ENCODE results near the gene PER2. TPM values are rescaled to one million over a fixed set of nuclear protein-coding genes. Genes with fewer than 3 reads are reported as not detected.

The PER2 gene
- total and polyA plus RNA-seq, 2 donors (not counting 3 experiments of a cell fraction or from before 2014, with no cell fraction given): 0.86 to 3.8 TPM

DNA sequence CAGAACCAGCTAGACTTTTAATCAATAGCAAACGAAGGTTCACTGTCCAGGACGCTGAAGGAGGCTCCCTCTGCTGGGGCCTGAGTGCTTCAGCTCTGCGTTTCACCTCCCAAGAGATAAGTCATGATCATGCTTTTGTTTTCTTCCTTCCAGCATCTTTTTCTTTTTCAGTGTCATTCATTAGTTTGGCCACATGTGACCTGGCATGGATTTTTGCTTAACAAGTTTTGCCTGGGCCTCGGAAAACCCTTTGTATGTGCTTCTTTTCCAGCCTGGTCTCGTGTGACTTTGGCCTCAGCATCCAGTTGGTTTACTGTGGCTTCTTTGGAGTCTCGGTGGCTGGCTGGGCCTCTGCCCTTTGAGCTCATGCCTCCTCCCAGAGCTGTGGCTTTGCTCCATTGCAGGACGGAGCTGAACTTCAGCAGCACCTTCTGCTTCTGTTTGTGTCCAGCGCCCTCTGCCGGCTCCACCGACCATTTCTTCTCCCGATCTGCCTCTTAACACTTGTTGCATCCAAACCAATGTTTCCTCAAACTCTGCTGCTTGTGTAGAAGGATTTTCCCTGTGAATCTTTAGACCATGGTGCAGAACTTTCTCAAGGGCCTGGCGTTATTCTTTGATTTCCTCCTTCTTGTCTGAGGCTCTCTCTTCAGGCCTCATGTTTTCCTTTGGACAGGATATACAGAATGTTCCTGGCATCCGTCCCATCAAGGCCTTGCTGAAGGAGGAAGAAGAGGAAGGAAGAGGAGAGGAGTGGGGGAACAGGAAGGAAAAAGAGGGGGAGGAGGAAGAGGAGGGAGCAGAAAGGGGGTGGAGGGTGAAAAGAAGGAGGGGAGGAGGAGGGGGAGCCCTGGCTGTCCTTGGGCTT is 25.0 kb downstream of the PER2 start:
- peaks cover 15% of the 10 kb centered on the region for H3K4me1 ChIP-seq (ENCODE audit: control insufficient read depth, extremely low read depth, insufficient read depth, low read length)
- H3K79me2 ChIP-seq (ENCODE audit: control insufficient read depth, insufficient read depth, low read length): no peaks in the 10 kb centered on the region
- no peak overlapping the region for H3K4me3 ChIP-seq (replicated peaks in 1 of 3; ENCODE audit: insufficient read depth in 1 of 3, low read depth in 1 of 3, low read length in 3 of 3)
- dilution Hi-C loops (cut with MboI; ENCODE audit: extremely low pct_ligation_motif_present, low sequenced_read_pairs): no loop called here
- H3K9ac ChIP-seq (replicated peaks; ENCODE audit: extremely low read depth, insufficient read depth, low read length): no peak overlapping the region
- no TSS peak for BruUV-seq (replicated peaks)
- POLR2A ChIA-PET: interaction anchor here (0.6 to 1.2 kb wide), 2 partner anchors 27 to 201 kb away, joined by 3 to 5 read pairs; no protein-coding TSS in a partner anchor
- H3K36me3 ChIP-seq (ENCODE audit: control insufficient read depth in 2 of 2, extremely low read depth in 1 of 2, insufficient read depth in 2 of 2, low read length in 2 of 2): no peaks in the 10 kb centered on the region
- no peak overlapping the region for H3K27ac ChIP-seq (ENCODE audit: insufficient read depth, low read depth, low read length)
- no peak overlapping the region for H3K4me2 ChIP-seq (ENCODE audit: insufficient read depth, low read length)
- TF ChIP-seq MYC (IDR thresholded peaks at IDR 0.05; ENCODE audit: low read depth, low read length) (no peak), GATA2 (IDR thresholded peaks at IDR 0.05; ENCODE audit: insufficient read depth, insufficient read length, low read depth, low read length) (no peak)
- TF ChIP-seq, protein P1, sequence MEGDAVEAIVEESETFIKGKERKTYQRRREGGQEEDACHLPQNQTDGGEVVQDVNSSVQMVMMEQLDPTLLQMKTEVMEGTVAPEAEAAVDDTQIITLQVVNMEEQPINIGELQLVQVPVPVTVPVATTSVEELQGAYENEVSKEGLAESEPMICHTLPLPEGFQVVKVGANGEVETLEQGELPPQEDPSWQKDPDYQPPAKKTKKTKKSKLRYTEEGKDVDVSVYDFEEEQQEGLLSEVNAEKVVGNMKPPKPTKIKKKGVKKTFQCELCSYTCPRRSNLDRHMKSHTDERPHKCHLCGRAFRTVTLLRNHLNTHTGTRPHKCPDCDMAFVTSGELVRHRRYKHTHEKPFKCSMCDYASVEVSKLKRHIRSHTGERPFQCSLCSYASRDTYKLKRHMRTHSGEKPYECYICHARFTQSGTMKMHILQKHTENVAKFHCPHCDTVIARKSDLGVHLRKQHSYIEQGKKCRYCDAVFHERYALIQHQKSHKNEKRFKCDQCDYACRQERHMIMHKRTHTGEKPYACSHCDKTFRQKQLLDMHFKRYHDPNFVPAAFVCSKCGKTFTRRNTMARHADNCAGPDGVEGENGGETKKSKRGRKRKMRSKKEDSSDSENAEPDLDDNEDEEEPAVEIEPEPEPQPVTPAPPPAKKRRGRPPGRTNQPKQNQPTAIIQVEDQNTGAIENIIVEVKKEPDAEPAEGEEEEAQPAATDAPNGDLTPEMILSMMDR (IDR thresholded peaks at IDR 0.05; ENCODE audit: extremely low read depth in 1 of 2, insufficient read depth in 1 of 2, low read depth in 1 of 2, low read length in 2 of 2): peak; percentile 87 to 90
- no peaks in the 10 kb centered on the region for H3K9me1 ChIP-seq (replicated peaks; ENCODE audit: control insufficient read depth, extremely low read depth, insufficient read depth, low read length)
- CTCF ChIA-PET: interaction anchor here (0.6 to 3.2 kb wide), 55 partner anchors 10 to 753 kb away, joined by 3 to 74 read pairs (median 5); partner anchors contain the start of genes ERFE, HES6, PER2 and RAMP1
- no peaks in the 10 kb centered on the region for H3K9me3 ChIP-seq (replicated peaks; ENCODE audit: control insufficient read depth, insufficient read depth, low read length)
- H2AFZ ChIP-seq (ENCODE audit: low read depth, low read length): peak overlapping the region; percentile 18
- H4K20me1 ChIP-seq (replicated peaks; ENCODE audit: control insufficient read depth, extremely low read depth, insufficient read depth, low read length): no peaks in the 10 kb centered on the region
- FAIRE-seq (peak; percentile 89), DNase-seq (ENCODE audit: low read depth, low spot score) (peak; percentile 93)
- no peaks in the 10 kb centered on the region for H3K27me3 ChIP-seq (ENCODE audit: control insufficient read depth in 2 of 2, insufficient read depth in 2 of 2, low read length in 2 of 2)
- intact Hi-C loops (cut with micrococcal nuclease): loop anchor here (1.0 to 10.0 kb wide), 9 partner anchors 23 to 749 kb away; partner anchors contain the start of genes HES6, ILKAP, PER2 and TRAF3IP1
